Trophoblast cell (in vitro differentiated cells and primary cell): ENCODE results near the gene FLVCR2.

Experiments used
- DNase-seq, 2 donors: peaks; one replicate each; pipeline ENCODE4 v3.0.0-alpha.2; 2016
- H2AFZ ChIP-seq: 2 replicates; pipeline ENCODE4 v1.6.1; 2013; ENCODE audit warnings: low read length, moderate library complexity, mild to moderate bottlenecking; ENCODE audit not compliant: insufficient read depth, poor library complexity
- H2AK5ac ChIP-seq: 2 replicates; pipeline ENCODE4 v1.6.1; 2013; ENCODE audit warnings: mild to moderate bottlenecking, low read length
- H2BK120ac ChIP-seq: 2 replicates; pipeline ENCODE4 v1.6.1; 2013; ENCODE audit warnings: low read length, mild to moderate bottlenecking, moderate library complexity; ENCODE audit not compliant: insufficient read depth, poor library complexity
- H2BK12ac ChIP-seq: 2 replicates; pipeline ENCODE4 v1.6.1; 2013; ENCODE audit warnings: mild to moderate bottlenecking, low read length, moderate library complexity
- H2BK5ac ChIP-seq: 2 replicates; pipeline ENCODE4 v1.6.1; 2013; ENCODE audit warnings: low read length, low read depth, moderate library complexity, mild to moderate bottlenecking; ENCODE audit not compliant: poor library complexity
- H3K14ac ChIP-seq: 2 replicates; pipeline ENCODE4 v1.6.1; 2013; ENCODE audit warnings: mild to moderate bottlenecking, low read length
- H3K18ac ChIP-seq: 2 replicates; pipeline ENCODE4 v1.6.1; 2013; ENCODE audit warnings: mild to moderate bottlenecking, low read length
- H3K23ac ChIP-seq: 2 replicates; pipeline ENCODE4 v1.6.1; 2013; ENCODE audit warnings: low read length
- H3K27ac ChIP-seq: 2 replicates; pipeline ENCODE4 v1.5.1; 2013; ENCODE audit warnings: low read depth, mild to moderate bottlenecking, inconsistent platforms, low read length, moderate library complexity
- H3K27me3 ChIP-seq: 2 replicates; pipeline ENCODE4 v1.6.1; 2013; ENCODE audit warnings: inconsistent platforms, mild to moderate bottlenecking, low read length, moderate library complexity; ENCODE audit not compliant: insufficient read depth
- H3K36me3 ChIP-seq, 2 experiments: 1 replicate in 1 of 2; 2 replicates in 1 of 2; pipeline ENCODE4 v1.6.1; 2013; ENCODE audit warnings: low read length in 2 of 2, mild to moderate bottlenecking in 2 of 2, moderate library complexity in 1 of 2; ENCODE audit not compliant: insufficient read depth in 2 of 2, control insufficient read depth in 1 of 2
- H3K4ac ChIP-seq: 2 replicates; pipeline ENCODE4 v1.6.1; 2013; ENCODE audit warnings: low read depth, mild to moderate bottlenecking, low read length, moderate library complexity
- H3K4me1 ChIP-seq, 2 experiments: 1 replicate in 1 of 2; 2 replicates in 1 of 2; pipeline ENCODE4 v1.6.1; 2013; ENCODE audit warnings: low read length in 2 of 2, mild to moderate bottlenecking in 2 of 2, moderate library complexity in 1 of 2; ENCODE audit not compliant: insufficient read depth in 2 of 2, control insufficient read depth in 1 of 2
- H3K4me2 ChIP-seq: 2 replicates; pipeline ENCODE4 v1.6.1; 2013; ENCODE audit warnings: inconsistent platforms, mild to moderate bottlenecking, low read length, moderate library complexity
- H3K4me3 ChIP-seq: 2 replicates; pipeline ENCODE4 v1.5.1; 2013; ENCODE audit warnings: mild to moderate bottlenecking, low read depth, low read length, inconsistent platforms
- H3K79me1 ChIP-seq: one replicate; pipeline ENCODE4 v1.6.1; 2013; ENCODE audit warnings: low read length
- H3K79me2 ChIP-seq: 2 replicates; pipeline ENCODE4 v1.6.1; 2013; ENCODE audit warnings: low read length, mild to moderate bottlenecking; ENCODE audit not compliant: control insufficient read depth, insufficient read depth, poor library complexity
- H3K9ac ChIP-seq: 2 replicates; pipeline ENCODE4 v1.6.1; 2013; ENCODE audit warnings: mild to moderate bottlenecking, low read length
- H3K9me3 ChIP-seq: 2 replicates; pipeline ENCODE4 v1.6.1; 2013; ENCODE audit warnings: low read depth, mild to moderate bottlenecking, control low read depth, inconsistent platforms, low read length; ENCODE audit not compliant: insufficient read depth
- H4K12ac ChIP-seq: 2 replicates; pipeline ENCODE4 v1.6.1; 2013; ENCODE audit warnings: low read depth, mild to moderate bottlenecking, low read length, moderate library complexity
- H4K8ac ChIP-seq: 2 replicates; pipeline ENCODE4 v1.6.1; 2013; ENCODE audit warnings: low read depth, mild to moderate bottlenecking, low read length, moderate library complexity
- H4K91ac ChIP-seq: one replicate; pipeline ENCODE4 v1.6.1; 2013; ENCODE audit warnings: low read depth, mild to moderate bottlenecking, low read length, moderate library complexity
- WGBS: extraction: QIAGEN DNeasy Blood & Tissue Kit; methylation state at CpG from one replicate; pipeline ENCODE4 v1.1.7; 2013; ENCODE audit warnings: missing lambda C conversion rate; ENCODE audit not compliant: insufficient read length, insufficient coverage; ENCODE audit errors: extremely low coverage; 5-methylcytosine and 5-hydroxymethylcytosine counted together

Gene FLVCR2

GRCh38 chr14:75673345-75674035 is 95.1 kb downstream of the FLVCR2 start:
- Histone ChIP-seq H3K9ac (no peak overlapping the region), H4K12ac (no peak overlapping the region), H3K36me3 (peaks cover 2 to 5% of the 10 kb centered on the region in 2 experiments), H3K4me2 (no peak overlapping the region), H3K27me3 (no peaks in the 10 kb centered on the region), H3K9me3 (no peaks in the 10 kb centered on the region), H4K8ac (no peak overlapping the region), H3K14ac (no peak overlapping the region), H3K79me1 (no peaks in the 10 kb centered on the region), H3K18ac (no peak overlapping the region), H2AFZ (no peak overlapping the region), H3K27ac (no peak overlapping the region), H2BK12ac (no peak overlapping the region), H3K4me3 (no peak overlapping the region), H2BK5ac (no peak overlapping the region), H4K91ac (no peak overlapping the region), H3K4ac (no peak overlapping the region), H3K4me1 (no peaks in the 10 kb centered on the region), H2AK5ac (no peak overlapping the region), H3K23ac (no peak overlapping the region), H2BK120ac (no peak overlapping the region), H3K79me2 (no peaks in the 10 kb centered on the region)
- DNase-seq, result no peak
- no CpG with 5 or more reads among the region's 4 CpGs for WGBS

DNA sequence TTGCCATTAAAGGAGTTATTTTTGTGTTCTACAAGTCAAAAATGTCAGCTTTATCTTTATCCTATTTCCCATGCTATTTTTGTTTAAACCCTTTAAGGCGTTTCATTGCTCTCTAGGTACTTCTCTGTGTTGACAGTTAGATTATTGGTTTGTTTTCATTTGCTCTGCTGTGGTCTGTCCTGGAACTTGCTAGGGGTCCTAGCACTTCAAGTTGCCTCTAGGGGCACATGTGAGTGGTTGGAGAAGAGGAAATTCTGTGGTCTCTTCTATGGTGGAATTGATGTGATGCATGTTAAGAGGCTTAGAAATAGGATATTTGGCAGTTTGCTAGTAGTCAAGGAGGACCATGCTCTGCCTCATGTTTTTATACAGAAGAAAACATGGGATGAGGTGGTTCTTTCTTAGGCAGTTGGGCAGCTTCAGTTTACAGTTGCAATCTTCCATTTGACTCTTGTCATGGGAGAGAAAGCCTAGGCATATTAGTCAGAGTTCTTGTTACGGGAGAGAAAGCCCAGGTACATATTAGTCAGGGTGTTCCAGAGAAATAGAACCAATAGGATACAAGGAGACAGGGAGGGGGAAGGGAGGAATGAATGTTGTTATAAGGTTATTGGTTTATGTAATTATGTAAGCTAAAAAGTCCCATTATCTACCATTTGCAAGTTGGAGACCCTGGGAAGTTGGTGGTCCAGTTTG is 97.0 kb downstream of the FLVCR2 start:
- H3K79me1 ChIP-seq, result no peaks in the 10 kb centered on the region
- no peaks in the 10 kb centered on the region for H3K27me3 ChIP-seq
- no peak overlapping the region for H3K9ac ChIP-seq
- H3K4ac ChIP-seq, result no peak overlapping the region
- no peak overlapping the region for H3K4me2 ChIP-seq
- no peak overlapping the region for H2BK120ac ChIP-seq
- H3K14ac ChIP-seq, result no peak overlapping the region
- H3K4me3 ChIP-seq, result no peak overlapping the region
- no peak overlapping the region for H3K27ac ChIP-seq
- H4K12ac ChIP-seq, result no peak overlapping the region
- no peak overlapping the region for H2BK5ac ChIP-seq
- H2BK12ac ChIP-seq, result no peak overlapping the region
- H3K23ac ChIP-seq, result no peak overlapping the region
- no CpG with 5 or more reads among the region's 2 CpGs for WGBS
- H3K18ac ChIP-seq, result no peak overlapping the region
- H2AK5ac ChIP-seq, result no peak overlapping the region
- no peaks in the 10 kb centered on the region for H3K4me1 ChIP-seq
- DNase-seq, result no peak
- no peak overlapping the region for H4K8ac ChIP-seq
- H4K91ac ChIP-seq, result no peak overlapping the region
- no peaks in the 10 kb centered on the region for H3K9me3 ChIP-seq
- H3K36me3 ChIP-seq, result peaks cover 0 to 2% of the 10 kb centered on the region in 2 experiments
- H2AFZ ChIP-seq, result no peak overlapping the region
- no peaks in the 10 kb centered on the region for H3K79me2 ChIP-seq

- Histone ChIP-seq H3K4me3 (no peak overlapping the region), H3K4ac (no peak overlapping the region), H3K79me2 (no peaks in the 10 kb centered on the region), H4K91ac (no peak overlapping the region), H3K9me3 (no peaks in the 10 kb centered on the region), H2BK5ac (no peak overlapping the region), H3K27me3 (no peaks in the 10 kb centered on the region), H3K14ac (no peak overlapping the region), H3K4me2 (no peak overlapping the region), H3K4me1 (no peaks in the 10 kb centered on the region), H3K36me3 (peaks cover 17 to 27% of the 10 kb centered on the region in 2 experiments), H2BK12ac (no peak overlapping the region), H4K12ac (no peak overlapping the region), H3K9ac (no peak overlapping the region), H3K79me1 (no peaks in the 10 kb centered on the region), H2AK5ac (no peak overlapping the region), H4K8ac (no peak overlapping the region), H3K27ac (no peak overlapping the region), H3K23ac (no peak overlapping the region), H2AFZ (no peak overlapping the region), H2BK120ac (no peak overlapping the region), H3K18ac (no peak overlapping the region)
- no CpG with 5 or more reads among the region's 2 CpGs for WGBS
- DNase-seq, result peak in 1 of 2 donors; percentile 53
Measured at GRCh38 chr14:75685910-75686309, 107.5 kb downstream of the FLVCR2 start.

GRCh38 chr14:75689012-75689411 is 110.6 kb downstream of the FLVCR2 start:
- Histone ChIP-seq H3K79me2 (no peaks in the 10 kb centered on the region), H3K27ac (no peak overlapping the region), H2BK120ac (no peak overlapping the region), H4K8ac (no peak overlapping the region), H3K18ac (no peak overlapping the region), H3K9ac (no peak overlapping the region), H2BK12ac (no peak overlapping the region), H2BK5ac (no peak overlapping the region), H3K4me1 (no peaks in the 10 kb centered on the region), H4K12ac (no peak overlapping the region), H3K23ac (no peak overlapping the region), H3K14ac (no peak overlapping the region), H2AFZ (no peak overlapping the region), H3K4me3 (no peak overlapping the region), H3K36me3 (peaks cover 12 to 22% of the 10 kb centered on the region in 2 experiments), H3K9me3 (no peaks in the 10 kb centered on the region), H3K27me3 (no peaks in the 10 kb centered on the region), H2AK5ac (no peak overlapping the region), H3K79me1 (no peaks in the 10 kb centered on the region), H4K91ac (no peak overlapping the region), H3K4me2 (no peak overlapping the region), H3K4ac (no peak overlapping the region)
- WGBS, result no CpG with 5 or more reads among the region's 2 CpGs
- DNase-seq, result no peak
